ENCODE measurements around the gene MASP1.

Gene MASP1

DNA sequence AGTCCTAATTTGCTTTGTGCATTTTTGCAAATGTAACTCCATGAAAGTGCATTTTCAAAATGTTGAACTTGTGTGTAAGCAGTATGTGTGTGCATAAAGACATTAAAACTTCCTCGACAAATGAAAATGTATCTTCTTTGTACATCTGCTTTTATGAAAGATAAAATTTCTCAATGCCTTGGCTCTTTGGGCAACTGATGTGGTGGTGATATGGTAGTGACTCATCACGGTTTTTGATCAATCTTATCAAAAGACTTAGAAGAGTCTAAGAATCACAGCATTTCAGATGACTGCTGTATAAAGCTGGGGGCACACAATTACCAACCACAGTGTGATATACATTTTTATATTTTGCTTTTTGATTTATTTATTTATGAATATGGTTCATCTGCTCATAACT is 5.4 kb upstream of the MASP1 start:
- DNase-seq (ENCODE audit: insufficient read length, low spot score) (no peak), FAIRE-seq (no peak)
- TF ChIP-seq POLR2A (IDR thresholded peaks at IDR 0.05; ENCODE audit: low read depth, low read length) = no peak
- TF ChIP-seq POLR2AphosphoS5 (IDR thresholded peaks at IDR 0.05; ENCODE audit: low read depth, low read length) = no peak

DNA sequence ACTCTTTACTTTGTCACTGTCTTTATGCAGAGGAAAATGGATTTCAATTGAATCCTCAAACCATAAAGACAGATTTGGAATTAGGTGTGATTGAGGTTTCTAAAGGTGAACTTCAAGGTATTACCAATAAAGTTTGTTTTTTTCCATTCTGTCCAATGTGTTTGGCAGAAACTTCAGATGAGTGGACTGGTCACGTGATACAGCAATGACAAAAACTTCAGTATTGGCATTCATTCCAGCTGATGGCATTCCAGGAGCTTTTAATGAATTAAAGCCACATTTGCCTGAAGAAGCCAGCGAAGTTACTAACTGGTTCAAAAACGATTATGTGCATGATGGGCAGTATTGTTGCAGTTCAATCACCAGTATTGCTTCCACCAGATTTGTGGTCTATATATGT is 4.5 kb upstream of the MASP1 start:
- FAIRE-seq = no peak
- TF ChIP-seq PAX5 (IDR thresholded peaks at IDR 0.05; ENCODE audit: insufficient read depth, low read length, severe bottlenecking) = no peak
- TF ChIP-seq SPI1 (IDR thresholded peaks at IDR 0.05; ENCODE audit: low read depth, low read length) = no peak
- TF ChIP-seq TAF1 (IDR thresholded peaks at IDR 0.05; ENCODE audit: low read depth, low read length) = no peak
- TF ChIP-seq POU2F2 (IDR thresholded peaks at IDR 0.05; ENCODE audit: low read depth, low read length) = no peak
- no peak for TF ChIP-seq POLR2AphosphoS5 (IDR thresholded peaks at IDR 0.05; ENCODE audit: low read depth, low read length)
- no peak for TF ChIP-seq POLR2A (IDR thresholded peaks at IDR 0.05; ENCODE audit: low read depth, low read length)
- no peak for DNase-seq (ENCODE audit: insufficient read length, low spot score)

DNA sequence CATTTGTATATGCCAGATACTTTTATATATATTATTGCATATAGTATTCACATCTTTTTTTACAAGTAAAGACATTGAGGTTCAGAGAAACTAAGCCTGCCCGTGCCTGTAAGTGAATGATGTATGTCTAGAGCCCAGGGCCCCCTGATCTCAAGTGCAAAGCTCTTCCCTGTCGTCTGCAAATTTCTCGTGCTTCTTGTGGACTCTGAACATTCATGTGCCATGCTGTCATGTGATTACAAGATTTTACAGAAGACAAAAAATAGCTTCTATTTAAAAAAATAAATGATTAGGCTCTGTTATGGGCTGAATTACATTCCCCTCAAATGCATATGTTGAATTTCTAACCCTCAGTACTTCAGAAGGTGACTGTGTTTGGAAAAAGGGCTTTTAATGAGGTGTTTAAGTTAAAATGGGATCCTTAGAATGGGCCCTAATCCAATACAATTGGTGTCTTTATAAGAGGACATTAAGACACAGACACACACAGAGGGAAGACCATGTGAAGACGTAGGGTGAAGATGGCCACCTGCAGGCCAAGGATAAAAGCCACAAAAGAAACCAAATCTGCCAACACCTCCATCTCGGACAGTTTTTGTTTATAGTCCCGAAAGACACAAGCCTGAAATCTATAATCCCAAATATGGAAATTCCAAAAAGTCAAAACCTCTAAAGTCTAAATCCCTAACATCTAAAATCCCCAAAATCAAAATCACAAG is 3.9 kb upstream of the MASP1 start:
- TF ChIP-seq POU2F2 (IDR thresholded peaks at IDR 0.05; ENCODE audit: low read depth, low read length) = no peak
- TF ChIP-seq POLR2A (IDR thresholded peaks at IDR 0.05; ENCODE audit: low read depth, low read length) = no peak
- TF ChIP-seq PAX5 (IDR thresholded peaks at IDR 0.05; ENCODE audit: insufficient read depth, low read length, severe bottlenecking) = no peak
- TF ChIP-seq POLR2AphosphoS5 (IDR thresholded peaks at IDR 0.05; ENCODE audit: low read depth, low read length) = no peak
- TF ChIP-seq SPI1 (IDR thresholded peaks at IDR 0.05; ENCODE audit: low read depth, low read length) = no peak
- no peak for TF ChIP-seq TAF1 (IDR thresholded peaks at IDR 0.05; ENCODE audit: low read depth, low read length)
- FAIRE-seq (no peak), DNase-seq (ENCODE audit: insufficient read length, low spot score) (no peak)

- TF ChIP-seq SPI1 (IDR thresholded peaks at IDR 0.05; ENCODE audit: low read depth, low read length) (no peak), POLR2AphosphoS5 (IDR thresholded peaks at IDR 0.05; ENCODE audit: low read depth, low read length) (no peak), POU2F2 (IDR thresholded peaks at IDR 0.05; ENCODE audit: low read depth, low read length) (no peak), PAX5 (IDR thresholded peaks at IDR 0.05; ENCODE audit: insufficient read depth, low read length, severe bottlenecking) (no peak), POLR2A (IDR thresholded peaks at IDR 0.05; ENCODE audit: low read depth, low read length) (no peak), TAF1 (IDR thresholded peaks at IDR 0.05; ENCODE audit: low read depth, low read length) (no peak)
- FAIRE-seq = no peak
These were observed 2.2 kb upstream of the MASP1 start for GRCh38 chr3:187293516-187294430.

DNA sequence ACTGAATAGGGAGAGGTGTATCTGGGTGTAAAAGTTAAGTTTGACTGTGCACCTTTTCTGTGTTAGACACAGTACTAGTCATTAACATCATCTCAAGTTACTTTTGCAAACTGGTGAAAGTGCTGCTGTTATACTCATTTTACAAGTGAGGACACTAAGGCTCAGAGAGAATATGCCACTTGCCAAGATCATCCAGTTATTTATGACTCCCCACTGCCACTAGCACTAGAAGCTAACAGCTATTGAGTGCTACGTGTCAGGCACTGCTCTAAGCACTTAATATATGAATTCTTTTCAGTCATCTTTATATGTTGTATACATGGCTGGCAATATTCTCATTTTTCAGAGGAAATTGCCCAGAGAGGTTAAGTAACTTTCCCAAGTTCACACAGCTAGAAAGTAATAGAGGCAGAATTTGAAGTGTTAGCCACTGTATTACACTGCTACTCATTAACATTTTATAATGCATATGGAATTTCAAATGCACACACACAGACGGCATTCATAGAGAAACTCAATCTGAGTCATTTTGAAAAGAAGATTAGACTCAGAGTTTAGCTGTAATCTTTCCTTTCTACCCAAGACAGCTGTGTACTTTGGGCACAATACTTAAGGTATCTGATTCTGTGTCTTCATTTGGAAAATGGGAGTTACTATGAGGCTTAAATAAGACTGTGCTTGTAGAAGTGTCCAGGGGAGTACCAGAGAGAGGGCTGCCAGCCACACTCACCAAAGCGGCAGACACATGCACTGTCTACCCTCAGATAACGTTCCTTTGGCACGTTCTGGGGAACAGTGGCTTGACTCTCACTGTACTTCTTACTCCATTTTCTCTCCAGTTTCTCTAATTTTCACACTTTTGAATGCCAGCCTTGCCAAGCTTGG is 1.3 kb upstream of the MASP1 start:
- DNase-seq (ENCODE audit: insufficient read length, low spot score) (no peak), FAIRE-seq (no peak)
- no peak for TF ChIP-seq SPI1 (IDR thresholded peaks at IDR 0.05; ENCODE audit: low read depth, low read length)
- no peak for TF ChIP-seq TAF1 (IDR thresholded peaks at IDR 0.05; ENCODE audit: low read depth, low read length)
- TF ChIP-seq PAX5 (IDR thresholded peaks at IDR 0.05; ENCODE audit: insufficient read depth, low read length, severe bottlenecking) = no peak
- TF ChIP-seq POLR2AphosphoS5 (IDR thresholded peaks at IDR 0.05; ENCODE audit: low read depth, low read length) = no peak
- TF ChIP-seq POU2F2 (IDR thresholded peaks at IDR 0.05; ENCODE audit: low read depth, low read length) = no peak
- TF ChIP-seq POLR2A (IDR thresholded peaks at IDR 0.05; ENCODE audit: low read depth, low read length) = no peak

More at GRCh38 chr3:187293516-187294430, 2.2 kb upstream of the MASP1 start:
- DNase-seq (ENCODE audit: insufficient read length, low spot score) = no peak

GRCh38 chr3:187292181-187292580 is 644 bp upstream of the MASP1 start:
- no peak for DNase-seq (ENCODE audit: insufficient read length, low spot score)
- no peak for FAIRE-seq
- no peak for TF ChIP-seq PAX5 (IDR thresholded peaks at IDR 0.05; ENCODE audit: insufficient read depth, low read length, severe bottlenecking)
- no peak for TF ChIP-seq TAF1 (IDR thresholded peaks at IDR 0.05; ENCODE audit: low read depth, low read length)
- TF ChIP-seq POLR2AphosphoS5 (IDR thresholded peaks at IDR 0.05; ENCODE audit: low read depth, low read length) = no peak
- TF ChIP-seq POLR2A (IDR thresholded peaks at IDR 0.05; ENCODE audit: low read depth, low read length) = no peak
- no peak for TF ChIP-seq POU2F2 (IDR thresholded peaks at IDR 0.05; ENCODE audit: low read depth, low read length)
- no peak for TF ChIP-seq SPI1 (IDR thresholded peaks at IDR 0.05; ENCODE audit: low read depth, low read length)

DNA sequence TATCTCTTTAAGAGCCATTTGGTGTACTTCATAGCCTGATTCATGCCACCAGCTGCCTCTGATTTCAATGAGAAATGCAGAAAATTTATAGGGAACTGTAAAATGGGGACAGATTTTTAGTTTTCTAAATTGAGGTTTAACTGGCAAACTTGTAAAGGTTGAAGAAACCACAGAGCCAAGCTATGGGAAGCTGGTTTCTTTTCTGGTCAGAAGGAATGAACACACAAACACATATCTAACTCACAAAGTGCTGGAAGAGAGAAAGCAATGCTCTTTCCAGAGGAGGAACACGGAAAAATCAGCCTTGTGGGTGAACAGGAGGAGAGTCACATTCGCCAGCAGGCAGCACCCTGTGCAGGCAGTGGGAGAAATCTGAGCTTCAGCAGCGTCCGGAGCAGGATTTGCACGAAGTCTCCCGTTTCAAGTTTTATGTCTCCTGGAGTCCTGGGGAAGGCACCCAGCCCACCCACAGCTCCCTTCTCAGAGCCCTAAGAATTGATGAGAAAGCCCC is 481 bp downstream of the MASP1 start:
- FAIRE-seq = no peak
- no peak for TF ChIP-seq POU2F2 (IDR thresholded peaks at IDR 0.05; ENCODE audit: low read depth, low read length)
- no peak for TF ChIP-seq POLR2AphosphoS5 (IDR thresholded peaks at IDR 0.05; ENCODE audit: low read depth, low read length)
- TF ChIP-seq SPI1 (IDR thresholded peaks at IDR 0.05; ENCODE audit: low read depth, low read length) = no peak
- TF ChIP-seq PAX5 (IDR thresholded peaks at IDR 0.05; ENCODE audit: insufficient read depth, low read length, severe bottlenecking) = no peak
- TF ChIP-seq POLR2A (IDR thresholded peaks at IDR 0.05; ENCODE audit: low read depth, low read length) = no peak
- TF ChIP-seq TAF1 (IDR thresholded peaks at IDR 0.05; ENCODE audit: low read depth, low read length) = no peak
- no peak for DNase-seq (ENCODE audit: insufficient read length, low spot score)

DNA sequence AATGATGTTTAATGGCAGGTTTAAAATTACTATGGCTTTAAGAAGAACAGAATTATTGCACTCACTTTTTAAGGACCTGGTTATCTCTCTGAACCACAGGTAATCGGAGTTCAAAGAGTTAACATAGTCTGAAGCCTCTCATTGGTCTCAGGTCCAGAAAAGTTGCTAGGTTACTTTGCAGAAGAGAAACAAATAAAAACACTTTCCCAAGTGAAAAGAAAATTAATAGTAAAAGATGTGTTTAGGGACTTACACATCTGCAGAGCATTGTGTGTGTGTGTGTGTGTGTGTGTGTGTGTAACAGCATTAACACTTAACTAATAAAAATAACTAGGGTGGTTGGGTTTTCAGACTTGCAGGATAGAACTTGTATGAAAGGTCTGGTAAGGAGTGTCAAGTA is 1.0 kb downstream of the MASP1 start:
- TF ChIP-seq TAF1 (IDR thresholded peaks at IDR 0.05; ENCODE audit: low read depth, low read length) = no peak
- no peak for TF ChIP-seq POU2F2 (IDR thresholded peaks at IDR 0.05; ENCODE audit: low read depth, low read length)
- TF ChIP-seq POLR2AphosphoS5 (IDR thresholded peaks at IDR 0.05; ENCODE audit: low read depth, low read length) = no peak
- TF ChIP-seq PAX5 (IDR thresholded peaks at IDR 0.05; ENCODE audit: insufficient read depth, low read length, severe bottlenecking) = no peak
- TF ChIP-seq SPI1 (IDR thresholded peaks at IDR 0.05; ENCODE audit: low read depth, low read length) = no peak
- TF ChIP-seq POLR2A (IDR thresholded peaks at IDR 0.05; ENCODE audit: low read depth, low read length) = no peak
- no peak for DNase-seq (ENCODE audit: insufficient read length, low spot score)
- FAIRE-seq = no peak
